ENCODE measurements around the gene SMC4. TPM values are rescaled to one million over a fixed set of nuclear protein-coding genes. Genes with fewer than 3 reads are reported as not detected.

Gene SMC4
- total and polyA plus RNA-seq, 2 of the 8 experiments (the other 6 are each of a cell fraction or from before 2014, with no cell fraction given), result 26.6 to 118 TPM

DNA sequence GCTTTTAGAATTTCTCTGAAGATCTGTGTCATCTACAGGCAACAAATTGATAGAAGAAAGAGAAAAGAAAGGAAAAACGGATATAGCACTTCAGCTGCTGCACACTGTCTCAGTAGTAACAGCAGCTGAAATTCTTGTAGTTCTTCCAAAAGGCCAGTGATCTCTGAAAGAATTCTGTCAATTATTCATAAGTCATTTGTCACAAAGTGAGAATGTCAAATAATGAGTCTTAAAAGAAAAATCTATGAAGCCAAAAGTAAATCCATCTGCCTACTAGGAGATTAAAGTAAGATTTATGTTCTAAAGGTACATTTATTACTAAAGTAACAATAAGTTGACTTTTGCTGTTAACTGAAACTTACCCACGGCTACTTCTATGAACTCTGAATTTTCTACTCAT, 25.0 kb upstream of the SMC4 start (continued):
- TF ChIP-seq, protein P1, sequence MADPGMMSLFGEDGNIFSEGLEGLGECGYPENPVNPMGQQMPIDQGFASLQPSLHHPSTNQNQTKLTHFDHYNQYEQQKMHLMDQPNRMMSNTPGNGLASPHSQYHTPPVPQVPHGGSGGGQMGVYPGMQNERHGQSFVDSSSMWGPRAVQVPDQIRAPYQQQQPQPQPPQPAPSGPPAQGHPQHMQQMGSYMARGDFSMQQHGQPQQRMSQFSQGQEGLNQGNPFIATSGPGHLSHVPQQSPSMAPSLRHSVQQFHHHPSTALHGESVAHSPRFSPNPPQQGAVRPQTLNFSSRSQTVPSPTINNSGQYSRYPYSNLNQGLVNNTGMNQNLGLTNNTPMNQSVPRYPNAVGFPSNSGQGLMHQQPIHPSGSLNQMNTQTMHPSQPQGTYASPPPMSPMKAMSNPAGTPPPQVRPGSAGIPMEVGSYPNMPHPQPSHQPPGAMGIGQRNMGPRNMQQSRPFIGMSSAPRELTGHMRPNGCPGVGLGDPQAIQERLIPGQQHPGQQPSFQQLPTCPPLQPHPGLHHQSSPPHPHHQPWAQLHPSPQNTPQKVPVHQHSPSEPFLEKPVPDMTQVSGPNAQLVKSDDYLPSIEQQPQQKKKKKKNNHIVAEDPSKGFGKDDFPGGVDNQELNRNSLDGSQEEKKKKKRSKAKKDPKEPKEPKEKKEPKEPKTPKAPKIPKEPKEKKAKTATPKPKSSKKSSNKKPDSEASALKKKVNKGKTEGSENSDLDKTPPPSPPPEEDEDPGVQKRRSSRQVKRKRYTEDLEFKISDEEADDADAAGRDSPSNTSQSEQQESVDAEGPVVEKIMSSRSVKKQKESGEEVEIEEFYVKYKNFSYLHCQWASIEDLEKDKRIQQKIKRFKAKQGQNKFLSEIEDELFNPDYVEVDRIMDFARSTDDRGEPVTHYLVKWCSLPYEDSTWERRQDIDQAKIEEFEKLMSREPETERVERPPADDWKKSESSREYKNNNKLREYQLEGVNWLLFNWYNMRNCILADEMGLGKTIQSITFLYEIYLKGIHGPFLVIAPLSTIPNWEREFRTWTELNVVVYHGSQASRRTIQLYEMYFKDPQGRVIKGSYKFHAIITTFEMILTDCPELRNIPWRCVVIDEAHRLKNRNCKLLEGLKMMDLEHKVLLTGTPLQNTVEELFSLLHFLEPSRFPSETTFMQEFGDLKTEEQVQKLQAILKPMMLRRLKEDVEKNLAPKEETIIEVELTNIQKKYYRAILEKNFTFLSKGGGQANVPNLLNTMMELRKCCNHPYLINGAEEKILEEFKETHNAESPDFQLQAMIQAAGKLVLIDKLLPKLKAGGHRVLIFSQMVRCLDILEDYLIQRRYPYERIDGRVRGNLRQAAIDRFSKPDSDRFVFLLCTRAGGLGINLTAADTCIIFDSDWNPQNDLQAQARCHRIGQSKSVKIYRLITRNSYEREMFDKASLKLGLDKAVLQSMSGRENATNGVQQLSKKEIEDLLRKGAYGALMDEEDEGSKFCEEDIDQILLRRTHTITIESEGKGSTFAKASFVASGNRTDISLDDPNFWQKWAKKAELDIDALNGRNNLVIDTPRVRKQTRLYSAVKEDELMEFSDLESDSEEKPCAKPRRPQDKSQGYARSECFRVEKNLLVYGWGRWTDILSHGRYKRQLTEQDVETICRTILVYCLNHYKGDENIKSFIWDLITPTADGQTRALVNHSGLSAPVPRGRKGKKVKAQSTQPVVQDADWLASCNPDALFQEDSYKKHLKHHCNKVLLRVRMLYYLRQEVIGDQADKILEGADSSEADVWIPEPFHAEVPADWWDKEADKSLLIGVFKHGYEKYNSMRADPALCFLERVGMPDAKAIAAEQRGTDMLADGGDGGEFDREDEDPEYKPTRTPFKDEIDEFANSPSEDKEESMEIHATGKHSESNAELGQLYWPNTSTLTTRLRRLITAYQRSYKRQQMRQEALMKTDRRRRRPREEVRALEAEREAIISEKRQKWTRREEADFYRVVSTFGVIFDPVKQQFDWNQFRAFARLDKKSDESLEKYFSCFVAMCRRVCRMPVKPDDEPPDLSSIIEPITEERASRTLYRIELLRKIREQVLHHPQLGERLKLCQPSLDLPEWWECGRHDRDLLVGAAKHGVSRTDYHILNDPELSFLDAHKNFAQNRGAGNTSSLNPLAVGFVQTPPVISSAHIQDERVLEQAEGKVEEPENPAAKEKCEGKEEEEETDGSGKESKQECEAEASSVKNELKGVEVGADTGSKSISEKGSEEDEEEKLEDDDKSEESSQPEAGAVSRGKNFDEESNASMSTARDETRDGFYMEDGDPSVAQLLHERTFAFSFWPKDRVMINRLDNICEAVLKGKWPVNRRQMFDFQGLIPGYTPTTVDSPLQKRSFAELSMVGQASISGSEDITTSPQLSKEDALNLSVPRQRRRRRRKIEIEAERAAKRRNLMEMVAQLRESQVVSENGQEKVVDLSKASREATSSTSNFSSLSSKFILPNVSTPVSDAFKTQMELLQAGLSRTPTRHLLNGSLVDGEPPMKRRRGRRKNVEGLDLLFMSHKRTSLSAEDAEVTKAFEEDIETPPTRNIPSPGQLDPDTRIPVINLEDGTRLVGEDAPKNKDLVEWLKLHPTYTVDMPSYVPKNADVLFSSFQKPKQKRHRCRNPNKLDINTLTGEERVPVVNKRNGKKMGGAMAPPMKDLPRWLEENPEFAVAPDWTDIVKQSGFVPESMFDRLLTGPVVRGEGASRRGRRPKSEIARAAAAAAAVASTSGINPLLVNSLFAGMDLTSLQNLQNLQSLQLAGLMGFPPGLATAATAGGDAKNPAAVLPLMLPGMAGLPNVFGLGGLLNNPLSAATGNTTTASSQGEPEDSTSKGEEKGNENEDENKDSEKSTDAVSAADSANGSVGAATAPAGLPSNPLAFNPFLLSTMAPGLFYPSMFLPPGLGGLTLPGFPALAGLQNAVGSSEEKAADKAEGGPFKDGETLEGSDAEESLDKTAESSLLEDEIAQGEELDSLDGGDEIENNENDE (IDR thresholded peaks at IDR 0.05; ENCODE audit: insufficient replicate concordance, low read length), result no peak
- TF ChIP-seq CTBP2 (IDR thresholded peaks at IDR 0.05; ENCODE audit: borderline replicate concordance, insufficient read depth, insufficient read length, low read length) (no peak), CHD1 (IDR thresholded peaks at IDR 0.05; ENCODE audit: low read depth, low read length) (no peak), CEBPB (IDR thresholded peaks at IDR 0.05; ENCODE audit: low read depth, low read length) (no peak), ASH2L (IDR thresholded peaks at IDR 0.05; ENCODE audit: low read length) (no peak), GTF2F1 (IDR thresholded peaks at IDR 0.05; ENCODE audit: borderline replicate concordance, low read depth, low read length) (no peak), RXRA (IDR thresholded peaks at IDR 0.05; ENCODE audit: insufficient read depth, low read depth, low read length) (no peak), RAD21 (IDR thresholded peaks at IDR 0.05 in 1 of 2, conservative IDR thresholded peaks at IDR 0.05 in 1 of 2; ENCODE audit: low read depth in 2 of 2, low read length in 2 of 2) (no peak), EZH2 (IDR thresholded peaks at IDR 0.05; ENCODE audit: low read depth, low read length, severe bottlenecking) (no peak), POLR2AphosphoS5 (IDR thresholded peaks at IDR 0.05; ENCODE audit: low read depth, low read length) (no peak), EP300 (IDR thresholded peaks at IDR 0.05; ENCODE audit: borderline replicate concordance in 1 of 2, low read depth in 2 of 2, low read length in 2 of 2) (no peak)
